Ascending aorta (tissue), 2 donors: ENCODE data around the gene RBM4. TPM values are rescaled to one million over a fixed set of nuclear protein-coding genes. Genes with fewer than 3 reads are reported as not detected.
A peak's percentile ranks its signal among the peaks of the same experiment; 100 is the strongest.

Experiments used
- DNase-seq, 2 donors: peaks; one replicate each; pipeline ENCODE4 v3.0.0-alpha.2; 2019; ENCODE audit warnings: low spot score in 2 of 2
- H3K27ac ChIP-seq, 2 donors: fragments of 200-600 bp; sonication (generic); one replicate each; pipeline ENCODE4 v1.5.1; 2016 to 2017; ENCODE audit warnings: mild to moderate bottlenecking in 1 of 2
- H3K27me3 ChIP-seq: fragments of 200-600 bp; sonication (generic); one replicate; pipeline ENCODE4 v1.5.1; 2017
- H3K36me3 ChIP-seq, 2 donors: fragments of 200-600 bp; sonication (generic); one replicate each; pipeline ENCODE4 v1.5.1; 2016
- H3K4me1 ChIP-seq, 2 donors: fragments of 200-600 bp; sonication (generic); one replicate each; pipeline ENCODE4 v1.5.1; 2016 to 2017; ENCODE audit warnings: mild to moderate bottlenecking in 1 of 2
- H3K4me3 ChIP-seq, 2 donors: fragments of 200-600 bp; sonication (generic); one replicate each; pipeline ENCODE4 v1.5.1; 2016 to 2017; ENCODE audit warnings: mild to moderate bottlenecking in 1 of 2
- H3K9me3 ChIP-seq, 2 donors: fragments of 200-600 bp; sonication (generic); one replicate each; pipeline ENCODE4 v1.5.1; 2016
- CTCF ChIP-seq, 3 experiments: fragments of 200-600 bp in 2 of 3; fragments of 450-650 bp in 1 of 3; sonication (generic) in 2 of 3; IDR thresholded peaks; one replicate each; pipeline ENCODE4 v1.5.1; 2016 to 2019; ENCODE audit warnings: antibody characterized with exemption in 3 of 3, mild to moderate bottlenecking in 1 of 3, moderate library complexity in 1 of 3
- intact Hi-C: fragments of 100-400 bp; cut with DNase I; formaldehyde crosslinking; loops from one replicate; pipeline ENCODE4 v1.15.1; 2023
- total RNA-seq: library from RNA; depleted of rRNA; stranded (reverse); fragments of >200 nt; gene quantifications from one replicate; pipeline ENCODE4 v1.1.0, GENCODE V29; 2016

RBM4 gene
- total RNA-seq, 1 donor from 2014 or later = 79.5 TPM

- TF ChIP-seq CTCF (IDR thresholded peaks at IDR 0.05) = no peak
- Histone ChIP-seq H3K4me1 (peaks cover 0 to 29% of the 10 kb centered on the region in 2 donors), H3K27me3 (no peaks in the 10 kb centered on the region), H3K4me3 (no peak overlapping the region), H3K27ac (no peak overlapping the region), H3K36me3 (no peaks in the 10 kb centered on the region), H3K9me3 (no peaks in the 10 kb centered on the region)
- no peak for DNase-seq
- intact Hi-C loops = no loop called here
Measured at GRCh38 chr11:66674964-66675602, 36.6 kb downstream of the RBM4 start.

- no peak overlapping the region for H3K27ac ChIP-seq
- H3K36me3 ChIP-seq = no peaks in the 10 kb centered on the region
- DNase-seq = no peak
- no peaks in the 10 kb centered on the region for H3K27me3 ChIP-seq
- H3K4me1 ChIP-seq = peaks cover 0 to 29% of the 10 kb centered on the region in 2 donors
- peak overlapping the region; percentile 20 to 87 for H3K4me3 ChIP-seq
- H3K9me3 ChIP-seq = no peaks in the 10 kb centered on the region
- intact Hi-C loops = loop anchor here (2.0 kb wide), 1 partner anchor 68 kb away; a partner anchor contains a TSS
- TF ChIP-seq CTCF (IDR thresholded peaks at IDR 0.05) = no peak
Measured at GRCh38 chr11:66676282-66676919, 37.9 kb downstream of the RBM4 start.

GRCh38 chr11:66676931-66677598, 38.6 kb downstream of the RBM4 start:
- Histone ChIP-seq H3K4me3 (peak overlapping the region; percentile 79 to 87), H3K27me3 (no peaks in the 10 kb centered on the region), H3K9me3 (no peaks in the 10 kb centered on the region), H3K4me1 (peaks cover 0 to 29% of the 10 kb centered on the region in 2 donors), H3K27ac (peak overlapping the region; percentile 94 to 97), H3K36me3 (no peaks in the 10 kb centered on the region)
- TF ChIP-seq CTCF (IDR thresholded peaks at IDR 0.05) = no peak
- DNase-seq = no peak
- intact Hi-C loops = loop anchor here (1.0 to 2.0 kb wide), 4 partner anchors 39 to 84 kb away; partner anchors contain the start of genes CCDC87, CCS, RBM14 and RBM4

GRCh38 chr11:66677599-66678375, 39.3 kb downstream of the RBM4 start, which contains the start of gene RBM4B:
Gene RBM4B, minus strand, starts transcription at chr11:66677887. Its CDS starts 808 bp downstream, at chr11:66677079.
- Histone ChIP-seq H3K4me3 (peak within 1 kb of the TSS; percentile 79 to 87), H3K9me3 (no peaks in the 10 kb centered on the region), H3K27me3 (no peaks in the 10 kb centered on the region), H3K4me1 (peaks cover 0 to 29% of the 10 kb centered on the region in 2 donors), H3K36me3 (no peaks in the 10 kb centered on the region), H3K27ac (peak within 1 kb of the TSS; percentile 94 to 97)
- intact Hi-C loops = loop anchor here (1.0 to 2.0 kb wide), 8 partner anchors 39 to 269 kb away; partner anchors contain the start of genes ACTN3, CCDC87, CCS and MRPL11
- DNase-seq = peak; percentile 89 to 99
- TF ChIP-seq CTCF (IDR thresholded peaks at IDR 0.05) = no peak

GRCh38 chr11:66680966-66681645, 42.6 kb downstream of the RBM4 start:
- no peak overlapping the region for H3K4me3 ChIP-seq
- H3K27me3 ChIP-seq = no peaks in the 10 kb centered on the region
- H3K4me1 ChIP-seq = peaks cover 0 to 14% of the 10 kb centered on the region in 2 donors
- no peak overlapping the region for H3K27ac ChIP-seq
- intact Hi-C loops = no loop called here
- no peak for DNase-seq
- no peaks in the 10 kb centered on the region for H3K36me3 ChIP-seq
- H3K9me3 ChIP-seq = no peaks in the 10 kb centered on the region
- no peak for TF ChIP-seq CTCF (IDR thresholded peaks at IDR 0.05)
